Activated CD4-positive, alpha-beta T cell treated with anti-CD3 and anti-CD28 coated beads, Interleukin-2, amount 10 ng/mL, durations not matched to agents 24 days and 14 days (primary cell): ENCODE data around the gene DONSON. TPM values are rescaled to one million over a fixed set of nuclear protein-coding genes. Genes with fewer than 3 reads are reported as not detected.
A peak's percentile ranks its signal among the peaks of the same experiment; 100 is the strongest.
"Not testable (repeated sequence)": the region's sequence is repeated elsewhere in the genome, so short reads cannot be mapped to it uniquely, and the experiment has no call there.

Source experiments
- DNase-seq: peaks from one replicate; pipeline ENCODE4 v3.0.0; 2022
- H3K27ac Mint-ChIP-seq: one replicate; pipeline ENCODE4 v1.8.0; 2022; ENCODE audit warnings: mild to moderate bottlenecking, mixed read lengths
- H3K27me3 Mint-ChIP-seq: one replicate; pipeline ENCODE4 v1.8.0; 2022; ENCODE audit warnings: mixed read lengths
- H3K36me3 Mint-ChIP-seq: one replicate; pipeline ENCODE4 v1.8.0; 2022; ENCODE audit warnings: low read depth, mild to moderate bottlenecking, mixed read lengths
- H3K4me1 Mint-ChIP-seq: one replicate; pipeline ENCODE4 v1.8.0; 2021; ENCODE audit warnings: mixed read lengths
- H3K4me3 Mint-ChIP-seq: one replicate; pipeline ENCODE4 v1.8.0; 2022; ENCODE audit warnings: mild to moderate bottlenecking, moderate library complexity, mixed read lengths
- H3K9me3 Mint-ChIP-seq: one replicate; pipeline ENCODE4 v1.8.0; 2021; ENCODE audit warnings: mixed read lengths
- intact Hi-C: fragments of 100-400 bp; cut with micrococcal nuclease; formaldehyde crosslinking; loops from one replicate; pipeline ENCODE4 v1.15.1; 2023
- total RNA-seq: library from RNA; stranded (reverse); gene quantifications from 2 replicates; pipeline ENCODE4 v1.2.3, GENCODE V29; 2022

DONSON gene
- total RNA-seq, 1 donor from 2014 or later: 42.6 TPM

GRCh38 chr21:33578959-33579542 lies 9.4 kb downstream of the DONSON start:
- H3K27me3 Mint-ChIP-seq: no peaks in the 10 kb centered on the region
- peak overlapping the region; percentile 41 for H3K27ac Mint-ChIP-seq
- H3K4me3 Mint-ChIP-seq: no peak overlapping the region
- H3K9me3 Mint-ChIP-seq: no peaks in the 10 kb centered on the region
- intact Hi-C loops: no loop called here
- H3K4me1 Mint-ChIP-seq: peaks cover 6% of the 10 kb centered on the region
- peaks cover 39% of the 10 kb centered on the region for H3K36me3 Mint-ChIP-seq
- no peak for DNase-seq

- intact Hi-C loops: no loop called here
- peaks cover 44% of the 10 kb centered on the region for H3K36me3 Mint-ChIP-seq
- no peak overlapping the region for H3K27ac Mint-ChIP-seq
- H3K4me1 Mint-ChIP-seq: peaks cover 6% of the 10 kb centered on the region
- H3K4me3 Mint-ChIP-seq: no peak overlapping the region
- no peaks in the 10 kb centered on the region for H3K27me3 Mint-ChIP-seq
- DNase-seq: no peak
- no peaks in the 10 kb centered on the region for H3K9me3 Mint-ChIP-seq
Measured at GRCh38 chr21:33578214-33578613, 10.3 kb downstream of the DONSON start.

DNA sequence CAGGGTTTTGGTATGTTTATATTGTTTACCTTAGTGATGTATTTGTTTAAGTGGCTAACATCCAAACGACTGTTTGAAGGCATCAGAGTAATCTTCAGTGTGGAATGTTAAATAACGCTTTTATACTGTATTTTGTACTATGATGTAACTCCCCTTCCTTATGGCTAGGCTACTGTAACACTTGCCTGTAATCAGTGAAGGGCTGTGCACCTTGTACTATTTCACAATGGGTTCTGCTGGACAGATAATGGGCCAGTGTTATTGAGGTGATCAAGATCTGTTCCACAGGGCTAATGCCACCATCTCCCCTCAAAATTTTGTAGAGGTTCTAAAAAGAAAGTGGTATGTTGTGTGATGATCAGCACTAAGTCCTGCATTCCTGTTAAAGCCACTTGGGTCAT lies 11.7 kb downstream of the DONSON start:
- H3K9me3 Mint-ChIP-seq, H3K27ac Mint-ChIP-seq, H3K4me1 Mint-ChIP-seq, H3K4me3 Mint-ChIP-seq, intact Hi-C loops, H3K27me3 Mint-ChIP-seq, DNase-seq: not testable (repeated sequence)
- peaks cover 44% of the 10 kb centered on the region for H3K36me3 Mint-ChIP-seq

DNA sequence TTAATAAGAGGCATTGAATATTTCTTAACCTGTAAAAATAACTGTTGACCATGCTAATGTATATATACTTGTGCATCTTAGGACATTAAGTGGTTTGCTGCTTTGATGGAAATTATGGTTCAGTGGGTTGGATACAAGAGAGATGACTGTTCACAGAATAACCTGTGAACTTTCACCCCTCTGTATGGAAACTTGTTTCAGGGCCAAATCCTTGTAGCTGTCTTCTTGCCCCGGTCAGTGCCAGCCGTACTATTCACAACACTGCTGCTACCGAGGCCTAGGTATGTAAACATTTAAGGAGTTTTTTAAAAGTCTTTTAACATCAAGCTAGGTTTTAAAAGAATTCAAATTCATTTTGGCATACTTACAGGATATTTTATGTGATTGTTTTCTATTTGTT lies 16.1 kb downstream of the DONSON start:
- Mint-ChIP-seq H3K4me3 (no peak overlapping the region), H3K27me3 (no peaks in the 10 kb centered on the region), H3K9me3 (no peaks in the 10 kb centered on the region), H3K4me1 (peaks cover 12% of the 10 kb centered on the region), H3K27ac (no peak overlapping the region), H3K36me3 (peaks cover 53% of the 10 kb centered on the region)
- no peak for DNase-seq
- intact Hi-C loops: loop anchor here (2.0 kb wide), 1 partner anchor 16 kb away; the partner anchor contains the start of gene DONSON

- peaks cover 16% of the 10 kb centered on the region for H3K4me1 Mint-ChIP-seq
- intact Hi-C loops: no loop called here
- H3K4me3 Mint-ChIP-seq: no peak overlapping the region
- H3K27ac Mint-ChIP-seq: peak overlapping the region; percentile 54
- H3K27me3 Mint-ChIP-seq: no peaks in the 10 kb centered on the region
- H3K36me3 Mint-ChIP-seq: peaks cover 50% of the 10 kb centered on the region
- H3K9me3 Mint-ChIP-seq: no peaks in the 10 kb centered on the region
- no peak for DNase-seq
Measured at GRCh38 chr21:33569991-33570390, 18.5 kb downstream of the DONSON start.

DNA sequence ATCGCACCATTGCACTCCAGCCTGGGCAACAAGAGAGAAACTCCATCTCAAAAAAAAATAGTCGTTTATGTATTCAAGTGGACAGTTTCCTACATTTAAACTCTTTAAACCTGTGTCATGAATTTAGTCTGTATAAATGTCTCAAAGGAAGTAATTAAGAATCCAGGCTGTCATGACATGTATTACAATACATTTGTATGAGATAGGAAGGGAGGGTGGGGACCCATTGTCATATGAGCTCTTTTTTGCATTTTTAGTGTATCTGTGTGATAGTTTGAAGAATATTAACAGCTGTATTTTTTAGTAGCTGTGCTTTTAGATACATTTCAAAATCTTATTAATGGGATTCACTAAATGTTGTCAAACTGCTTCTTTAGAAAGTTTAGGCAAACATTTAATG lies 20.0 kb downstream of the DONSON start:
- Mint-ChIP-seq H3K4me1 (peaks cover 16% of the 10 kb centered on the region), H3K27ac (no peak overlapping the region), H3K4me3 (no peak overlapping the region), H3K36me3 (peaks cover 46% of the 10 kb centered on the region), H3K9me3 (no peaks in the 10 kb centered on the region), H3K27me3 (no peaks in the 10 kb centered on the region)
- no peak for DNase-seq
- intact Hi-C loops: no loop called here

DNA sequence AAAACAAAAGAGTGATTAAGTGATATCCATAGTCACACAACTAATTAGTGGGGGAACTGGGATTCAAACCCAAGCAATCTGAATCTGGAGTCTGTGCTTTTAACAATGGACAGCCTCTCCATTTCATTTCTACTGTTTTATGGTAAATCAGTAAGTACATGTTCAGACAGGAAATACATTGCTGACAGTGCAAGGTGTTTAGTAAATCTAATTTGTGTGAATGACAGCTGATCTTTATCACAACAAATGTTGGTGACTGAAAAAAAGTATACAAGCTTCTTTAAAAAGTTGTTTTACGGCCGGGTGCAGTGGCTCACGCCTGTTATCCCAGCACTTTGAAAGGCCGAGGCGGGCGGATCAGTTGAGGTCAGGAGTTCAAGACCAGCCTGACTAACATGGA lies 20.6 kb downstream of the DONSON start:
- Mint-ChIP-seq H3K4me1 (peaks cover 16% of the 10 kb centered on the region), H3K36me3 (peaks cover 45% of the 10 kb centered on the region)
- intact Hi-C loops: no loop called here

GRCh38 chr21:33566514-33566913 lies 22.0 kb downstream of the DONSON start:
- Mint-ChIP-seq H3K4me3 (no peak overlapping the region), H3K9me3 (no peaks in the 10 kb centered on the region), H3K36me3 (peaks cover 43% of the 10 kb centered on the region), H3K4me1 (peaks cover 18% of the 10 kb centered on the region), H3K27ac (no peak overlapping the region), H3K27me3 (no peaks in the 10 kb centered on the region)
- no peak for DNase-seq
- intact Hi-C loops: no loop called here

More for the DNA sequence above, 20.6 kb downstream of the DONSON start:
- Mint-ChIP-seq H3K27ac (peak overlapping the region; percentile 51), H3K9me3 (no peaks in the 10 kb centered on the region), H3K4me3 (no peak overlapping the region), H3K27me3 (no peaks in the 10 kb centered on the region)
- no peak for DNase-seq

DNA sequence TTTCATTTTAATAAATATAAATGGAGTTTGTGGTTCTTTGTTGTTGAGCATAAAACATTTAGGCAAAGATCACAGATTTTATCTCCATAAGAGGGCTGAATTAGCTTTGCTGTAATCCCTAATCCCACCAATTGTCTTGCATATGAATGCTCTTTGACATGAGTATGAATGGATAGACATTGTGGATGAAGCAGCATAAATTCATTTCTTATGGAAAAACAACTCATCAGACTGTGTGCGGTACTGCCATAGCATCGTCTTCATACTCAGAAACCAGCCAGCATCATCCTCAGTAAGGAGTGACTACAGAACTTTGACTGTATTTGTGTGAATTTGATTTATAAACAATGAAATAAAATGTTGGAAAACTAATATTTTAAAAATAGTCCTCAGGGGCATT lies 26.1 kb downstream of the DONSON start:
- Mint-ChIP-seq H3K27ac (no peak overlapping the region), H3K4me3 (no peak overlapping the region), H3K4me1 (peaks cover 20% of the 10 kb centered on the region), H3K36me3 (peaks cover 56% of the 10 kb centered on the region), H3K27me3 (no peaks in the 10 kb centered on the region), H3K9me3 (no peaks in the 10 kb centered on the region)
- intact Hi-C loops: no loop called here
- no peak for DNase-seq

- peak overlapping the region; percentile 51 for H3K27ac Mint-ChIP-seq
- no peaks in the 10 kb centered on the region for H3K27me3 Mint-ChIP-seq
Measured at GRCh38 chr21:33561373-33561772, 27.1 kb downstream of the DONSON start.

DNA sequence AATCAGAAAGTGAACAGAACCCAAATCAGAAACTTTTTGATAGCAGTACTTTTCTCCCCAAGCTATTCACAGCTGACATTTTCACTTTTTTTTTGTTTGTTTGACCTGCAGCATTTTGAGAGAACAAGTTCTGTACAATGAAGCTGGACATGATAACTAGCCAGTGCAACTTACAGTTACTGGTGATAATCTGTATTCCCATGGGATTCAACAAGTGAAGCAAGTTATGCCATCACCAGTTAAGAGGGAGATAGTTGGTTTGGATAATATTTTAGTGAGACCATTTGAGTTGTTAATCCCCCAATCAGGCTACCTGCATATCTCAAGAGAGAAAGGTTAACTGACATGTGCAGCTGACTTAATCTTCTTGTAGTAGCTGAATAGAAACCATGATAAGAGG lies 27.5 kb downstream of the DONSON start:
- peaks cover 27% of the 10 kb centered on the region for H3K4me1 Mint-ChIP-seq
- H3K9me3 Mint-ChIP-seq: no peaks in the 10 kb centered on the region
- no peak overlapping the region for H3K4me3 Mint-ChIP-seq
- intact Hi-C loops: no loop called here
- H3K27me3 Mint-ChIP-seq: no peaks in the 10 kb centered on the region
- peaks cover 65% of the 10 kb centered on the region for H3K36me3 Mint-ChIP-seq
- H3K27ac Mint-ChIP-seq: peak overlapping the region; percentile 40
- DNase-seq: no peak

More at GRCh38 chr21:33561373-33561772, 27.1 kb downstream of the DONSON start:
- Mint-ChIP-seq H3K4me1 (peaks cover 25% of the 10 kb centered on the region), H3K4me3 (no peak overlapping the region), H3K9me3 (no peaks in the 10 kb centered on the region), H3K36me3 (peaks cover 62% of the 10 kb centered on the region)
- intact Hi-C loops: no loop called here
- DNase-seq: no peak

GRCh38 chr21:33559813-33560212 lies 28.7 kb downstream of the DONSON start:
- intact Hi-C loops: no loop called here

DNA sequence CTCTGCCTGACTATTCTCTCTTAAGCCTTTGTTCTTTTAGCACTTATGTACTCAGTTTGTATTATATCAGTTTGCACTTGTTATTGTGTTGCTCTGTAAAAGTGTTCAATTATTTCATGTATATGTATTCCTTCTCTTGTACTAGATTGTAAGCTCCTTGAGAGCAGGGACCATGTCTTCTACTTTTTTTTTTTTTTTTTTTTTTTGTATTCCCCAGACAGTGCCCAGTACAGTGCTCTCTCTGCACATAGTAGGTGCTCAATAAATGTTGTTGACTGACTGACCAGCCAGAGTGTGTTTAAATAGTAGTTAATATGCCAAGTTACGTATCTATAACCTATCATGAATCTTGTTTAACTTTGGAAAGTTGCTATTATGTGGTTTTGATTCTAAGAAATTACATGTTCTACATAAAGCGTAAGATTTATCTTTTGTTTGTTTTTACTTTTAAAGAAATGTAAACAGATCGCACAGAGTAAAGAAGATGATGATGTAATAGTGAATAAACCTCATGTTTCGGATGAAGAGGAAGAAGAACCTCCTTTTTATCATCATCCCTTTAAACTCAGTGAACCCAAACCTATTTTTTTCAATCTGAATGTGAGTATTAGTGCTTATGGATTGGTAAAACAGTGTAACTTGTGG lies 29.6 kb downstream of the DONSON start:
- peaks cover 42% of the 10 kb centered on the region for H3K4me1 Mint-ChIP-seq
- no peak overlapping the region for H3K4me3 Mint-ChIP-seq
- H3K36me3 Mint-ChIP-seq: peaks cover 81% of the 10 kb centered on the region

More at GRCh38 chr21:33559813-33560212, 28.7 kb downstream of the DONSON start:
- Mint-ChIP-seq H3K9me3 (no peaks in the 10 kb centered on the region), H3K27me3 (no peaks in the 10 kb centered on the region), H3K27ac (no peak overlapping the region), H3K4me3 (no peak overlapping the region), H3K36me3 (peaks cover 74% of the 10 kb centered on the region), H3K4me1 (peaks cover 33% of the 10 kb centered on the region)
- no peak for DNase-seq

DNA sequence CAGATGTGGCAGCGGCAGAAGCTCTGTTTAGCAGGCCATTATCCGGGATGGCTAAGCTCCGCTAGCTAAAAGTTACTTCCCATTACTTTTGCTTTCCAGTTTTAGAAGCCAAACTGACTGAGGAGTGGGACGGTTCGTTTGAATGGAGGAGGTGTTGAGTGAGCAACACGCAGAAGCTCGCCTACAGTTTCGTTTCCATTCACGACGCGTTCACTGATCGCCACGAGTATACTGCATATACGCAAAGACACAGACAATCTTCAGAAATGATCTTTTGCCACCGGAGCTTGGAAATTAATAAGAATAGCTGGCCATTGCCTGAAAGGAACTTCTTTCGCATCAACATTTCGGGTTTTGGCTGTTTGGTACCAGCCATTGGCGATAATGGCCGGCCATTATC lies 31.0 kb downstream of the DONSON start:
- H3K4me1 Mint-ChIP-seq: peaks cover 42% of the 10 kb centered on the region
- no peaks in the 10 kb centered on the region for H3K9me3 Mint-ChIP-seq

More for the DNA sequence above, 29.6 kb downstream of the DONSON start:
- intact Hi-C loops: no loop called here
- H3K27me3 Mint-ChIP-seq: no peaks in the 10 kb centered on the region
- no peak for DNase-seq
- H3K27ac Mint-ChIP-seq: no peak overlapping the region
- no peaks in the 10 kb centered on the region for H3K9me3 Mint-ChIP-seq

DNA sequence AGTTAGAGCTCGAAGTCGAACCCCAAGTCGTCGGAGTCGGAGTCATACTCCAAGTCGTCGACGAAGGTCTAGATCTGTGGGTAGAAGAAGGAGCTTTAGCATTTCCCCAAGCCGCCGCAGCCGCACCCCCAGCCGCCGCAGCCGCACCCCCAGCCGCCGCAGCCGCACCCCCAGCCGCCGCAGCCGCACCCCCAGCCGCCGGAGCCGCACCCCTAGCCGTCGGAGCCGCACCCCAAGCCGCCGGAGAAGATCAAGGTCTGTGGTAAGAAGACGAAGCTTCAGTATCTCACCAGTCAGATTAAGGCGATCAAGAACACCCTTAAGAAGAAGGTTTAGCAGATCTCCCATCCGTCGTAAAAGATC lies 33.5 kb downstream of the DONSON start:
- no peaks in the 10 kb centered on the region for H3K9me3 Mint-ChIP-seq
- no peak overlapping the region for H3K27ac Mint-ChIP-seq
- H3K4me3 Mint-ChIP-seq: no peak overlapping the region
- no peaks in the 10 kb centered on the region for H3K27me3 Mint-ChIP-seq
- H3K4me1 Mint-ChIP-seq: peaks cover 36% of the 10 kb centered on the region
- intact Hi-C loops: no loop called here
- DNase-seq: no peak
- peaks cover 84% of the 10 kb centered on the region for H3K36me3 Mint-ChIP-seq

More for the DNA sequence above, 31.0 kb downstream of the DONSON start:
- intact Hi-C loops: no loop called here
- no peak overlapping the region for H3K27ac Mint-ChIP-seq
- no peak for DNase-seq
- no peak overlapping the region for H3K4me3 Mint-ChIP-seq
- no peaks in the 10 kb centered on the region for H3K27me3 Mint-ChIP-seq
- H3K36me3 Mint-ChIP-seq: peaks cover 87% of the 10 kb centered on the region
